HepG2 (cell line): ENCODE data around the gene LYRM4. TPM values are rescaled to one million over a fixed set of nuclear protein-coding genes. Genes with fewer than 3 reads are reported as not detected.

Source experiments
- ATAC-seq: fragments of 200-7000 bp; cut with Tn5 transposase; 3 replicates; pipeline ENCODE4 v1.9.1; 2020; ENCODE audit warnings: mild to moderate bottlenecking, moderate library complexity
- BruUV-seq: library from RNA; stranded (reverse); fragments of 400-500 nt; replicated peaks from 2 replicates; lab custom pipeline; 2021; lab: Mats Ljungman, UMichigan
- CTCF ChIA-PET: fragments of 300-600 bp; formaldehyde crosslinking; extraction: SDS; loops from one replicate; lab custom pipeline; 2021; ENCODE audit warnings: low total read pairs, inconsistent platforms, low intra/inter-chr PET ratio; lab: Yijun Ruan, JAX
- POLR2A ChIA-PET: fragments of 350-600 bp; sonication (Branson Sonifier 250); formaldehyde crosslinking; loops from one replicate; lab custom pipeline; 2020; ENCODE audit warnings: antibody characterized with exemption, inconsistent platforms; lab: Yijun Ruan, JAX
- DNase-seq: peaks from one replicate; pipeline ENCODE4 v3.0.0-alpha.2; 2015; ENCODE audit warnings: low spot score
- FAIRE-seq: peaks from 3 replicates; lab custom pipeline; 2011; peaks lifted over from hg19 to GRCh38; lab: Jason Lieb, UNC
- H2AFZ ChIP-seq: one replicate; pipeline ENCODE4 v1.6.1; 2011; ENCODE audit warnings: low read length, inconsistent platforms
- H3K27ac ChIP-seq: fragments of 300-600 bp; 3 replicates; pipeline ENCODE4 v1.8.0; 2011; ENCODE audit warnings: mixed run types, mild to moderate bottlenecking, mixed read lengths, low read length, inconsistent platforms; ENCODE audit not compliant: insufficient read depth; ENCODE audit errors: extremely low read length
- H3K27me3 ChIP-seq, 2 experiments: fragments of 200-600 bp in 1 of 2; 2 replicates in 1 of 2; 3 replicates in 1 of 2; pipeline versions ENCODE4 v1.6.0 to v1.8.0; 2011; ENCODE audit warnings: low read length in 2 of 2, mild to moderate bottlenecking in 2 of 2, moderate library complexity in 2 of 2, inconsistent platforms in 1 of 2; ENCODE audit not compliant: insufficient read depth in 2 of 2, control insufficient read depth in 1 of 2
- H3K36me3 ChIP-seq, 2 experiments: fragments of 200-600 bp in 1 of 2; replicated peaks in 1 of 2; 2 replicates in 1 of 2; 3 replicates in 1 of 2; pipeline versions ENCODE4 v1.5.1 to v1.8.0; 2011; ENCODE audit warnings: low read length in 2 of 2, inconsistent platforms in 1 of 2; ENCODE audit not compliant: insufficient read depth in 2 of 2, control insufficient read depth in 1 of 2
- H3K4me1 ChIP-seq: 2 replicates; pipeline ENCODE4 v1.5.1; 2012; ENCODE audit warnings: low read length, inconsistent platforms; ENCODE audit not compliant: insufficient read depth
- H3K4me2 ChIP-seq: 2 replicates; pipeline ENCODE4 v1.6.0; 2011; ENCODE audit warnings: low read depth, low read length, inconsistent platforms
- H3K4me3 ChIP-seq, 3 experiments: fragments of 200-600 bp in 1 of 3; sonication (generic), shearing (Covaris generic) in 1 of 3; replicated peaks in 1 of 3; 2 replicates each; pipeline ENCODE4 v1.5.1; 2011 to 2016; ENCODE audit warnings: low read length in 3 of 3, inconsistent platforms in 2 of 3, low read depth in 2 of 3, mild to moderate bottlenecking in 2 of 3, control low read depth in 1 of 3, mixed read lengths in 1 of 3; ENCODE audit not compliant: insufficient read depth in 1 of 3
- H3K79me2 ChIP-seq: one replicate; pipeline ENCODE4 v1.6.1; 2011; ENCODE audit warnings: low read length, inconsistent platforms; ENCODE audit not compliant: insufficient read depth
- H3K9ac ChIP-seq: 2 replicates; pipeline ENCODE4 v1.6.0; 2011; ENCODE audit warnings: mild to moderate bottlenecking, low read depth, low read length, inconsistent platforms; ENCODE audit not compliant: insufficient read depth
- H3K9me3 ChIP-seq: 2 replicates; pipeline ENCODE4 v1.5.1; 2012; ENCODE audit warnings: mild to moderate bottlenecking, low read length
- H4K20me1 ChIP-seq: 2 replicates; pipeline ENCODE4 v1.6.0; 2011; ENCODE audit warnings: inconsistent platforms, mild to moderate bottlenecking, low read length, moderate library complexity; ENCODE audit not compliant: insufficient read depth
- ERF ChIP-seq: IDR thresholded peaks from 2 replicates; pipeline ENCODE4 v1.6.1; 2018; ENCODE audit warnings: missing biosample characterization, missing genetic modification reagents
- HOXA3 ChIP-seq: sonication (generic); formaldehyde crosslinking; IDR thresholded peaks from 2 replicates; pipeline ENCODE4 v1.5.0; 2020; ENCODE audit warnings: missing genetic modification reagents
- NR2F6 ChIP-seq, 2 experiments: IDR thresholded peaks; 2 replicates each; pipeline ENCODE4 v1.6.1; 2016; ENCODE audit warnings: antibody characterized with exemption in 1 of 2, mild to moderate bottlenecking in 1 of 2
- PAF1 ChIP-seq: IDR thresholded peaks from 2 replicates; pipeline ENCODE4 v1.6.1; 2016; ENCODE audit warnings: missing genetic modification reagents, missing compliant biosample characterization
- SRSF4 ChIP-seq: fragments of 200-400 bp; formaldehyde crosslinking; IDR thresholded peaks from one replicate; pipeline ENCODE4 v1.6.1; 2018; ENCODE audit warnings: mild to moderate bottlenecking, low read depth, low read length, moderate library complexity; ENCODE audit not compliant: poor library complexity, severe bottlenecking
- ZC3H4 ChIP-seq: sonication (generic); formaldehyde crosslinking; IDR thresholded peaks from 2 replicates; pipeline ENCODE4 v1.4.0; 2020; ENCODE audit warnings: missing genetic modification reagents, borderline replicate concordance
- ZFX ChIP-seq: sonication (generic); formaldehyde crosslinking; IDR thresholded peaks from 2 replicates; pipeline ENCODE4 v1.4.0; 2020; ENCODE audit warnings: mild to moderate bottlenecking, low read depth, missing genetic modification reagents, moderate library complexity
- ZNF10 ChIP-seq: sonication (generic); formaldehyde crosslinking; IDR thresholded peaks from 2 replicates; pipeline ENCODE4 v1.4.0; 2020; ENCODE audit warnings: mild to moderate bottlenecking, low read depth, missing genetic modification reagents, borderline replicate concordance
- ZNF138 ChIP-seq: sonication (generic); formaldehyde crosslinking; IDR thresholded peaks from 2 replicates; pipeline ENCODE4 v1.5.0; 2020; ENCODE audit warnings: mild to moderate bottlenecking, low read depth, missing genetic modification reagents
- ZNF280B ChIP-seq: sonication (generic); formaldehyde crosslinking; IDR thresholded peaks from 2 replicates; pipeline ENCODE4 v1.5.0; 2020; ENCODE audit warnings: missing genetic modification reagents, mild to moderate bottlenecking, borderline replicate concordance
- ZNF446 ChIP-seq: sonication (generic); formaldehyde crosslinking; IDR thresholded peaks from 2 replicates; pipeline ENCODE4 v1.5.0; 2020; ENCODE audit warnings: mild to moderate bottlenecking, missing genetic modification reagents
- ZNF569 ChIP-seq: sonication (generic); formaldehyde crosslinking; IDR thresholded peaks from 2 replicates; pipeline ENCODE4 v1.5.0; 2020; ENCODE audit warnings: mild to moderate bottlenecking, missing genetic modification reagents, moderate library complexity, borderline replicate concordance
- ZNF589 ChIP-seq: sonication (generic); formaldehyde crosslinking; conservative IDR thresholded peaks from 2 replicates; pipeline ENCODE4 v1.8.0; 2022; ENCODE audit warnings: mild to moderate bottlenecking, moderate library complexity, missing genetic modification reagents
- ZNF629 ChIP-seq: sonication (generic); formaldehyde crosslinking; conservative IDR thresholded peaks from 2 replicates; pipeline ENCODE4 v1.5.0; 2020; ENCODE audit warnings: missing genetic modification reagents
- ZNF790 ChIP-seq: sonication (generic); formaldehyde crosslinking; IDR thresholded peaks from 2 replicates; pipeline ENCODE4 v1.8.0; 2022; ENCODE audit warnings: missing genetic modification reagents, mild to moderate bottlenecking, borderline replicate concordance
- ZNF883 ChIP-seq: sonication (generic); formaldehyde crosslinking; IDR thresholded peaks from 2 replicates; pipeline ENCODE4 v1.5.1; 2020; ENCODE audit warnings: mild to moderate bottlenecking, missing genetic modification reagents; ENCODE audit errors: not compliant biosample characterization
- WGBS: methylation state at CpG from one replicate; pipeline ENCODE4 v1.1.6; 2017; ENCODE audit warnings: low lambda C conversion rate; 5-methylcytosine and 5-hydroxymethylcytosine counted together
- in situ Hi-C: cut with HindIII; loops from 2 replicates; pipeline ENCODE4 v1.10.0; 2017; ENCODE audit warnings: low pct_unique_long_range_greater_than_20kb; ENCODE audit not compliant: extremely low pct_ligation_motif_present
- intact Hi-C: fragments of 100-400 bp; cut with micrococcal nuclease; formaldehyde crosslinking; loops from one replicate; pipeline ENCODE4 v1.10.0; 2022; ENCODE audit not compliant: unreplicated experiment
- polyA plus RNA-seq, 8 experiments: library from polyadenylated mRNA; depleted of rRNA in 3 of 8; stranded (reverse) in 7 of 8; unstranded in 1 of 8; fragments of >200 nt; fragmentation: Illumina TruSeq in 4 of 8; extraction: Trizol in 4 of 8; gene quantifications; 2 replicates each; pipeline versions ENCODE4 v1.2.1 to v1.2.3, GENCODE V29; 2011 to 2016; ENCODE audit warnings: low read depth in 4 of 8, missing spikeins in 1 of 8, mixed read lengths in 1 of 8; ENCODE audit not compliant: insufficient read depth in 1 of 8
- total RNA-seq, 5 experiments: library from RNA; depleted of rRNA; stranded (reverse); fragments of >200 nt; fragmentation: Illumina TruSeq; extraction: Trizol; gene quantifications; 2 replicates each; pipeline ENCODE4 v1.2.3, GENCODE V29; 2016; ENCODE audit warnings: low read depth in 1 of 5
- TF ChIP-seq, protein P1 (sequence below): sonication (generic); formaldehyde crosslinking; IDR thresholded peaks from 2 replicates; pipeline ENCODE4 v1.5.0; 2020; ENCODE audit warnings: missing genetic modification reagents

The LYRM4 gene
- total and polyA plus RNA-seq, 2 of the 13 experiments (the other 11 are each of a cell fraction or from before 2014, with no cell fraction given), result 64.6 to 67.5 TPM

- 94% methylated on average over 6 of the region's 6 CpGs for WGBS
- intact Hi-C loops, result no loop called here
- Histone ChIP-seq H2AFZ (no peak overlapping the region), H3K27ac (no peak overlapping the region), H4K20me1 (no peaks in the 10 kb centered on the region), H3K4me3 (no peak overlapping the region), H3K36me3 (0 out of 5 replicates have a peak, but pooled peaks cover 0 to 1% of the 10 kb centered on the region in 2 experiments), H3K9ac (no peak overlapping the region), H3K4me1 (no peaks in the 10 kb centered on the region), H3K9me3 (no peaks in the 10 kb centered on the region), H3K27me3 (no peaks in the 10 kb centered on the region), H3K4me2 (no peak overlapping the region), H3K79me2 (peaks cover under 1% of the 10 kb centered on the region)
- ChIA-PET POLR2A (no interaction called here), CTCF (no interaction called here)
- ATAC-seq (no peak), FAIRE-seq (no peak), DNase-seq (no peak)
- TF ChIP-seq, protein P1, sequence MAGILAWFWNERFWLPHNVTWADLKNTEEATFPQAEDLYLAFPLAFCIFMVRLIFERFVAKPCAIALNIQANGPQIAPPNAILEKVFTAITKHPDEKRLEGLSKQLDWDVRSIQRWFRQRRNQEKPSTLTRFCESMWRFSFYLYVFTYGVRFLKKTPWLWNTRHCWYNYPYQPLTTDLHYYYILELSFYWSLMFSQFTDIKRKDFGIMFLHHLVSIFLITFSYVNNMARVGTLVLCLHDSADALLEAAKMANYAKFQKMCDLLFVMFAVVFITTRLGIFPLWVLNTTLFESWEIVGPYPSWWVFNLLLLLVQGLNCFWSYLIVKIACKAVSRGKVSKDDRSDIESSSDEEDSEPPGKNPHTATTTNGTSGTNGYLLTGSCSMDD (CRISPR knock-in tag), result no peak
- no peak for TF ChIP-seq ERF (CRISPR knock-in tag)
- TF ChIP-seq ZNF883, result no peak
- no peak for TF ChIP-seq ZNF446 (CRISPR knock-in tag)
- no peak for TF ChIP-seq SRSF4
- TF ChIP-seq ZNF569, result no peak
- no peak for TF ChIP-seq ZNF10 (CRISPR knock-in tag)
- no peak for TF ChIP-seq PAF1
- no peak for TF ChIP-seq ZFX (CRISPR knock-in tag)
- TF ChIP-seq ZNF138, result no peak
- TF ChIP-seq ZNF280B (CRISPR knock-in tag), result no peak
- no peak for TF ChIP-seq ZC3H4 (CRISPR knock-in tag)
- TF ChIP-seq HOXA3 (CRISPR knock-in tag), result no peak
- no peak for TF ChIP-seq ZNF589 (CRISPR knock-in tag)
- no peak for TF ChIP-seq ZNF790 (CRISPR knock-in tag)
- no peak for TF ChIP-seq NR2F6 (IDR thresholded peaks at IDR 0.05)
- TF ChIP-seq NR2F6 (CRISPR knock-in tag; IDR thresholded peaks at IDR 0.05), result no peak
- TF ChIP-seq ZNF629 (CRISPR knock-in tag), result no peak
- in situ Hi-C loops, result no loop called here
- BruUV-seq, result no TSS peak
Measured at GRCh38 chr6:5174244-5174643, 86.5 kb downstream of the LYRM4 start.
